CD4-positive, alpha-beta T cell treated with Interleukin-15 for 1 hour (primary cell): ENCODE measurements around the gene DAW1.
"Not testable (repeated sequence)": the region's sequence is repeated elsewhere in the genome, so short reads cannot be mapped to it uniquely, and the experiment has no call there.

Source experiments
- DNase-seq: peaks from one replicate; pipeline ENCODE4 v3.0.0-alpha.2; 2020

DAW1 gene

GRCh38 chr2:227921648-227922047 lies 50.2 kb downstream of the DAW1 start:
- DNase-seq = no peak

GRCh38 chr2:227932001-227932400 lies 60.6 kb downstream of the DAW1 start:
- DNase-seq = no peak

- no peak for DNase-seq
Observed at GRCh38 chr2:227932403-227932802, 61.0 kb downstream of the DAW1 start.

GRCh38 chr2:227933884-227934283 lies 62.5 kb downstream of the DAW1 start:
- DNase-seq = no peak

- DNase-seq = not testable (repeated sequence)
Observed at GRCh38 chr2:227936249-227936648, 64.8 kb downstream of the DAW1 start.

- DNase-seq = no peak
Observed at GRCh38 chr2:227939271-227940027, 68.0 kb downstream of the DAW1 start.

- DNase-seq = no peak
Observed at GRCh38 chr2:227942021-227942420, 70.6 kb downstream of the DAW1 start.

GRCh38 chr2:227942965-227943364 lies 71.5 kb downstream of the DAW1 start:
- DNase-seq = no peak

- no peak for DNase-seq
Observed at GRCh38 chr2:227960317-227960716, 88.9 kb downstream of the DAW1 start.

- no peak for DNase-seq
Observed at GRCh38 chr2:227971619-227972230, 100.3 kb downstream of the DAW1 start.

- DNase-seq = no peak
Observed at GRCh38 chr2:227973241-227973640, 101.8 kb downstream of the DAW1 start.
